Smooth muscle cell (in vitro differentiated cells): ENCODE results near the gene EHHADH. TPM values are rescaled to one million over a fixed set of nuclear protein-coding genes. Genes with fewer than 3 reads are reported as not detected.

Experiments used
- DNase-seq: peaks from one replicate; lab custom pipeline; 2025; ENCODE audit not compliant: unreplicated experiment; lab: John Stamatoyannopoulos, UW
- H2AFZ ChIP-seq: fragments of 200-600 bp; sonication (generic); 2 replicates; pipeline ENCODE4 v1.6.0; 2016; ENCODE audit warnings: antibody characterized with exemption, low read depth, mild to moderate bottlenecking
- H3F3A ChIP-seq: fragments of 200-600 bp; sonication (generic); 2 replicates; pipeline ENCODE4 v1.6.0; 2017; ENCODE audit warnings: antibody characterized with exemption, low read depth
- H3K27ac ChIP-seq: fragments of 200-600 bp; sonication (generic); 2 replicates; pipeline ENCODE4 v1.5.1; 2016; ENCODE audit warnings: low read depth, mild to moderate bottlenecking
- H3K27me3 ChIP-seq: fragments of 200-600 bp; sonication (generic); 2 replicates; pipeline ENCODE4 v1.6.1; 2016; ENCODE audit warnings: low read depth, mild to moderate bottlenecking
- H3K36me3 ChIP-seq: fragments of 200-600 bp; sonication (generic); 2 replicates; pipeline ENCODE4 v1.5.1; 2016; ENCODE audit warnings: low read depth
- H3K4me1 ChIP-seq: fragments of 200-600 bp; sonication (generic); 2 replicates; pipeline ENCODE4 v1.5.1; 2016; ENCODE audit warnings: low read depth
- H3K4me2 ChIP-seq: fragments of 200-600 bp; sonication (generic); 2 replicates; pipeline ENCODE4 v1.6.0; 2016; ENCODE audit warnings: mild to moderate bottlenecking
- H3K4me3 ChIP-seq: fragments of 200-600 bp; sonication (generic); 2 replicates; pipeline ENCODE4 v1.5.1; 2016; ENCODE audit warnings: mild to moderate bottlenecking
- H3K79me2 ChIP-seq: fragments of 200-600 bp; sonication (generic); 2 replicates; pipeline ENCODE4 v1.6.0; 2016; ENCODE audit warnings: low read depth, mild to moderate bottlenecking
- H3K9ac ChIP-seq: fragments of 200-600 bp; sonication (generic); 2 replicates; pipeline ENCODE4 v1.6.0; 2016; ENCODE audit warnings: low read depth
- H3K9me3 ChIP-seq: fragments of 200-600 bp; sonication (generic); replicated peaks from 2 replicates; pipeline ENCODE4 v1.5.1; 2016; ENCODE audit warnings: low read depth
- H4K20me1 ChIP-seq: fragments of 200-600 bp; sonication (generic); 2 replicates; pipeline ENCODE4 v1.6.0; 2016; ENCODE audit warnings: low read depth
- WGBS: methylation state at CpG from one replicate; pipeline ENCODE4 v1.1.7; 2016; ENCODE audit warnings: low lambda C conversion rate; 5-methylcytosine and 5-hydroxymethylcytosine counted together
- polyA plus RNA-seq: library from polyadenylated mRNA; unstranded; fragments of >200 nt; fragmentation: Nextera tagmentation; extraction: Ambion mirVana; gene quantifications from 2 replicates; pipeline ENCODE4 v1.2.1, GENCODE V29; 2016
- total RNA-seq: library from RNA; depleted of rRNA; stranded (reverse); fragments of >200 nt; gene quantifications from 2 replicates; pipeline ENCODE4 v1.2.3, GENCODE V29; 2014
- TF ChIP-seq, protein P1 (sequence below): fragments of 200-600 bp; sonication (generic); IDR thresholded peaks from 2 replicates; pipeline ENCODE4 v1.5.1; 2017; ENCODE audit warnings: borderline replicate concordance, mild to moderate bottlenecking, antibody characterized with exemption; ENCODE audit not compliant: insufficient read depth, poor library complexity, severe bottlenecking

EHHADH gene
- total and polyA plus RNA-seq, 2 experiments from 2014 or later = 2.7 to 2.9 TPM

GRCh38 chr3:185204894-185205293 lies 49.0 kb downstream of the EHHADH start:
- 87% methylated on average over 2 of the region's 2 CpGs for WGBS

GRCh38 chr3:185200639-185201038 lies 53.2 kb downstream of the EHHADH start:
- WGBS = 58% methylated on average over 5 of the region's 5 CpGs
- Histone ChIP-seq H3K9me3 (no peaks in the 10 kb centered on the region), H3K4me3 (no peak overlapping the region), H3F3A (no peaks in the 10 kb centered on the region), H3K9ac (no peak overlapping the region), H3K36me3 (no peaks in the 10 kb centered on the region), H3K27ac (no peak overlapping the region), H3K79me2 (no peaks in the 10 kb centered on the region), H3K4me2 (no peak overlapping the region), H2AFZ (no peak overlapping the region), H3K4me1 (no peaks in the 10 kb centered on the region), H4K20me1 (no peaks in the 10 kb centered on the region), H3K27me3 (no peaks in the 10 kb centered on the region)
- no peak for DNase-seq
- TF ChIP-seq, protein P1, sequence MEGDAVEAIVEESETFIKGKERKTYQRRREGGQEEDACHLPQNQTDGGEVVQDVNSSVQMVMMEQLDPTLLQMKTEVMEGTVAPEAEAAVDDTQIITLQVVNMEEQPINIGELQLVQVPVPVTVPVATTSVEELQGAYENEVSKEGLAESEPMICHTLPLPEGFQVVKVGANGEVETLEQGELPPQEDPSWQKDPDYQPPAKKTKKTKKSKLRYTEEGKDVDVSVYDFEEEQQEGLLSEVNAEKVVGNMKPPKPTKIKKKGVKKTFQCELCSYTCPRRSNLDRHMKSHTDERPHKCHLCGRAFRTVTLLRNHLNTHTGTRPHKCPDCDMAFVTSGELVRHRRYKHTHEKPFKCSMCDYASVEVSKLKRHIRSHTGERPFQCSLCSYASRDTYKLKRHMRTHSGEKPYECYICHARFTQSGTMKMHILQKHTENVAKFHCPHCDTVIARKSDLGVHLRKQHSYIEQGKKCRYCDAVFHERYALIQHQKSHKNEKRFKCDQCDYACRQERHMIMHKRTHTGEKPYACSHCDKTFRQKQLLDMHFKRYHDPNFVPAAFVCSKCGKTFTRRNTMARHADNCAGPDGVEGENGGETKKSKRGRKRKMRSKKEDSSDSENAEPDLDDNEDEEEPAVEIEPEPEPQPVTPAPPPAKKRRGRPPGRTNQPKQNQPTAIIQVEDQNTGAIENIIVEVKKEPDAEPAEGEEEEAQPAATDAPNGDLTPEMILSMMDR = no peak

More at GRCh38 chr3:185204894-185205293, 49.0 kb downstream of the EHHADH start:
- Histone ChIP-seq H3K4me2 (no peak overlapping the region), H3K4me3 (no peak overlapping the region), H3K4me1 (no peaks in the 10 kb centered on the region), H3K9me3 (no peaks in the 10 kb centered on the region), H3K79me2 (no peaks in the 10 kb centered on the region), H3K27ac (no peak overlapping the region), H4K20me1 (no peaks in the 10 kb centered on the region), H3K36me3 (no peaks in the 10 kb centered on the region), H3K9ac (no peak overlapping the region), H3F3A (no peaks in the 10 kb centered on the region), H3K27me3 (no peaks in the 10 kb centered on the region), H2AFZ (no peak overlapping the region)
- DNase-seq = no peak
- TF ChIP-seq, protein P1 = no peak

DNA sequence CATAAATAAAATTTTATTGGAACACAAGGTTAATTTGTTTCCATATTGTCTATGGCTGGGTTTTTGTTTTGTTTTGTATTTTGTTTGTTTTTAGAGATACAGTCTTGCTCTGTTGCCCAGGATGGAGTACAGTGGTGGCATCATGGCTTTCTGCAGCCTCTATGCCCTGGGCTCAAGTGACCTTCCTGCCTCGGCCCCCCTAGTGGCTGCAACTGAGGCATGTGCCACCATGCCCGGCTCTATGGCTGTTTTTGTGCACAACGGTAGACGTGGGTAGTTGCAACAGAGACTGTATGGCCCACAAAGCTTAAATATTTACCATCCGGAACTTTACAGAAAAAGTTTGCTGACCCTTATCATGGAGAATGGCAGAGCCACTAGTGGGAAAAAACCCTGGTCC lies 54.2 kb downstream of the EHHADH start:
- H4K20me1 ChIP-seq = no peaks in the 10 kb centered on the region
- no peak overlapping the region for H3K9ac ChIP-seq

GRCh38 chr3:185199206-185199605 lies 54.6 kb downstream of the EHHADH start:
- Histone ChIP-seq H3K4me3 (no peak overlapping the region), H3K4me2 (no peak overlapping the region), H3F3A (no peaks in the 10 kb centered on the region), H3K36me3 (no peaks in the 10 kb centered on the region), H3K27me3 (no peaks in the 10 kb centered on the region), H3K79me2 (no peaks in the 10 kb centered on the region), H3K9ac (no peak overlapping the region), H3K27ac (no peak overlapping the region), H4K20me1 (no peaks in the 10 kb centered on the region), H3K9me3 (no peaks in the 10 kb centered on the region), H3K4me1 (no peaks in the 10 kb centered on the region), H2AFZ (no peak overlapping the region)
- TF ChIP-seq, protein P1 = no peak
- WGBS = 92% methylated on average over 4 of the region's 4 CpGs
- no peak for DNase-seq

More for the DNA sequence above, 54.2 kb downstream of the EHHADH start:
- Histone ChIP-seq H3K27me3 (no peaks in the 10 kb centered on the region), H2AFZ (no peak overlapping the region), H3K9me3 (no peaks in the 10 kb centered on the region), H3K4me3 (no peak overlapping the region), H3K36me3 (no peaks in the 10 kb centered on the region), H3K27ac (no peak overlapping the region), H3K79me2 (no peaks in the 10 kb centered on the region), H3K4me2 (no peak overlapping the region), H3F3A (no peaks in the 10 kb centered on the region), H3K4me1 (no peaks in the 10 kb centered on the region)
- TF ChIP-seq, protein P1 = no peak
- DNase-seq = no peak
- WGBS = 89% methylated on average over 5 of the region's 5 CpGs
